Activated naive CD8-positive, alpha-beta T cell (primary cell): ENCODE measurements around the gene NPC1.

ENCODE experiments used
- H3K27ac Mint-ChIP-seq: one replicate; pipeline ENCODE4 v1.8.0; 2021; ENCODE audit warnings: mixed read lengths
- H3K27me3 Mint-ChIP-seq: one replicate; pipeline ENCODE4 v1.8.0; 2021; ENCODE audit warnings: mixed read lengths
- H3K36me3 Mint-ChIP-seq: one replicate; pipeline ENCODE4 v1.8.0; 2021; ENCODE audit warnings: mixed read lengths
- H3K4me1 Mint-ChIP-seq: one replicate; pipeline ENCODE4 v1.8.0; 2021; ENCODE audit warnings: low read depth, mixed read lengths
- H3K4me3 Mint-ChIP-seq: one replicate; pipeline ENCODE4 v1.8.0; 2021; ENCODE audit warnings: mild to moderate bottlenecking, mixed read lengths
- H3K9me3 Mint-ChIP-seq: one replicate; pipeline ENCODE4 v1.8.0; 2021; ENCODE audit warnings: low read depth, mixed read lengths

Gene NPC1

GRCh38 chr18:23553887-23554286, 32.4 kb downstream of the NPC1 start:
- H3K27ac Mint-ChIP-seq = no peak overlapping the region
- no peaks in the 10 kb centered on the region for H3K27me3 Mint-ChIP-seq
- no peaks in the 10 kb centered on the region for H3K4me1 Mint-ChIP-seq
- H3K9me3 Mint-ChIP-seq = no peaks in the 10 kb centered on the region
- H3K4me3 Mint-ChIP-seq = no peak overlapping the region
- H3K36me3 Mint-ChIP-seq = peaks cover 22% of the 10 kb centered on the region

GRCh38 chr18:23552505-23552904, 33.8 kb downstream of the NPC1 start:
- Mint-ChIP-seq H3K36me3 (peaks cover 19% of the 10 kb centered on the region), H3K9me3 (no peaks in the 10 kb centered on the region), H3K27me3 (no peaks in the 10 kb centered on the region), H3K4me1 (no peaks in the 10 kb centered on the region), H3K4me3 (no peak overlapping the region), H3K27ac (no peak overlapping the region)

GRCh38 chr18:23551978-23552377, 34.3 kb downstream of the NPC1 start:
- H3K36me3 Mint-ChIP-seq = peaks cover 19% of the 10 kb centered on the region
- no peak overlapping the region for H3K4me3 Mint-ChIP-seq
- no peak overlapping the region for H3K27ac Mint-ChIP-seq
- H3K27me3 Mint-ChIP-seq = no peaks in the 10 kb centered on the region
- no peaks in the 10 kb centered on the region for H3K9me3 Mint-ChIP-seq
- H3K4me1 Mint-ChIP-seq = no peaks in the 10 kb centered on the region

GRCh38 chr18:23550898-23551297, 35.4 kb downstream of the NPC1 start:
- H3K4me3 Mint-ChIP-seq = no peak overlapping the region
- H3K27ac Mint-ChIP-seq = no peak overlapping the region
- peaks cover 3% of the 10 kb centered on the region for H3K4me1 Mint-ChIP-seq
- peaks cover 21% of the 10 kb centered on the region for H3K36me3 Mint-ChIP-seq
- H3K27me3 Mint-ChIP-seq = no peaks in the 10 kb centered on the region
- H3K9me3 Mint-ChIP-seq = no peaks in the 10 kb centered on the region

- Mint-ChIP-seq H3K4me1 (peaks cover 3% of the 10 kb centered on the region), H3K27ac (no peak overlapping the region), H3K27me3 (no peaks in the 10 kb centered on the region), H3K4me3 (no peak overlapping the region), H3K36me3 (peaks cover 15% of the 10 kb centered on the region), H3K9me3 (no peaks in the 10 kb centered on the region)
These were observed 37.6 kb downstream of the NPC1 start for GRCh38 chr18:23548719-23549118.

- Mint-ChIP-seq H3K9me3 (no peaks in the 10 kb centered on the region), H3K36me3 (peaks cover 16% of the 10 kb centered on the region), H3K27ac (no peak overlapping the region), H3K4me1 (peaks cover 3% of the 10 kb centered on the region), H3K27me3 (no peaks in the 10 kb centered on the region), H3K4me3 (no peak overlapping the region)
These were observed 38.0 kb downstream of the NPC1 start for GRCh38 chr18:23548275-23548674.

GRCh38 chr18:23547846-23548245, 38.5 kb downstream of the NPC1 start:
- peaks cover 3% of the 10 kb centered on the region for H3K4me1 Mint-ChIP-seq
- no peak overlapping the region for H3K4me3 Mint-ChIP-seq
- H3K9me3 Mint-ChIP-seq = no peaks in the 10 kb centered on the region
- H3K27ac Mint-ChIP-seq = no peak overlapping the region
- H3K36me3 Mint-ChIP-seq = peaks cover 16% of the 10 kb centered on the region
- no peaks in the 10 kb centered on the region for H3K27me3 Mint-ChIP-seq

- Mint-ChIP-seq H3K4me3 (no peak overlapping the region), H3K27ac (no peak overlapping the region), H3K36me3 (peaks cover 15% of the 10 kb centered on the region), H3K9me3 (no peaks in the 10 kb centered on the region), H3K27me3 (no peaks in the 10 kb centered on the region), H3K4me1 (peaks cover 9% of the 10 kb centered on the region)
These were observed 39.0 kb downstream of the NPC1 start for GRCh38 chr18:23547306-23547705.

- Mint-ChIP-seq H3K4me1 (peaks cover 28% of the 10 kb centered on the region), H3K27ac (no peak overlapping the region), H3K36me3 (peaks cover 8% of the 10 kb centered on the region), H3K4me3 (no peak overlapping the region), H3K9me3 (no peaks in the 10 kb centered on the region), H3K27me3 (no peaks in the 10 kb centered on the region)
These were observed 41.0 kb downstream of the NPC1 start for GRCh38 chr18:23545247-23545789.

- no peaks in the 10 kb centered on the region for H3K27me3 Mint-ChIP-seq
- no peak overlapping the region for H3K27ac Mint-ChIP-seq
- H3K9me3 Mint-ChIP-seq = no peaks in the 10 kb centered on the region
- H3K36me3 Mint-ChIP-seq = peaks cover 9% of the 10 kb centered on the region
- H3K4me3 Mint-ChIP-seq = no peak overlapping the region
- H3K4me1 Mint-ChIP-seq = peaks cover 34% of the 10 kb centered on the region
These were observed 43.8 kb downstream of the NPC1 start for GRCh38 chr18:23542461-23542860.

- Mint-ChIP-seq H3K36me3 (peaks cover 7% of the 10 kb centered on the region), H3K4me3 (peak overlapping the region; percentile 61), H3K4me1 (peaks cover 32% of the 10 kb centered on the region), H3K9me3 (no peaks in the 10 kb centered on the region), H3K27ac (peak overlapping the region; percentile 77), H3K27me3 (no peaks in the 10 kb centered on the region)
These were observed 44.8 kb downstream of the NPC1 start for GRCh38 chr18:23541349-23542093.

- H3K27ac Mint-ChIP-seq = peak overlapping the region; percentile 77
- peaks cover 30% of the 10 kb centered on the region for H3K4me1 Mint-ChIP-seq
- peaks cover 4% of the 10 kb centered on the region for H3K36me3 Mint-ChIP-seq
- no peaks in the 10 kb centered on the region for H3K27me3 Mint-ChIP-seq
- peak overlapping the region; percentile 61 for H3K4me3 Mint-ChIP-seq
- H3K9me3 Mint-ChIP-seq = no peaks in the 10 kb centered on the region
These were observed 45.4 kb downstream of the NPC1 start for GRCh38 chr18:23540867-23541266.

- H3K27me3 Mint-ChIP-seq = no peaks in the 10 kb centered on the region
- peaks cover 6% of the 10 kb centered on the region for H3K36me3 Mint-ChIP-seq
- H3K4me1 Mint-ChIP-seq = peaks cover 30% of the 10 kb centered on the region
- H3K4me3 Mint-ChIP-seq = peak overlapping the region; percentile 23
- H3K9me3 Mint-ChIP-seq = no peaks in the 10 kb centered on the region
- peak overlapping the region; percentile 77 for H3K27ac Mint-ChIP-seq
These were observed 46.3 kb downstream of the NPC1 start for GRCh38 chr18:23539911-23540525.

GRCh38 chr18:23539296-23539695, 47.0 kb downstream of the NPC1 start:
- H3K4me3 Mint-ChIP-seq = no peak overlapping the region
- H3K27me3 Mint-ChIP-seq = no peaks in the 10 kb centered on the region
- peaks cover 6% of the 10 kb centered on the region for H3K36me3 Mint-ChIP-seq
- H3K4me1 Mint-ChIP-seq = peaks cover 30% of the 10 kb centered on the region
- no peak overlapping the region for H3K27ac Mint-ChIP-seq
- no peaks in the 10 kb centered on the region for H3K9me3 Mint-ChIP-seq

GRCh38 chr18:23538870-23539269, 47.4 kb downstream of the NPC1 start:
- no peaks in the 10 kb centered on the region for H3K9me3 Mint-ChIP-seq
- H3K36me3 Mint-ChIP-seq = peaks cover 6% of the 10 kb centered on the region
- H3K4me1 Mint-ChIP-seq = peaks cover 30% of the 10 kb centered on the region
- H3K4me3 Mint-ChIP-seq = no peak overlapping the region
- no peak overlapping the region for H3K27ac Mint-ChIP-seq
- no peaks in the 10 kb centered on the region for H3K27me3 Mint-ChIP-seq
